Dendritic cell treated with granulocyte-macrophage colony-stimulating factor and Interleukin-4, amounts not matched to agents 40 ng/mL and 50 ng/mL, for 4 days (primary cell): ENCODE results near the gene ARHGAP15.
"Not testable (repeated sequence)": the region's sequence is repeated elsewhere in the genome, so short reads cannot be mapped to it uniquely, and the experiment has no call there.

ENCODE experiments used
- H3K27ac Mint-ChIP-seq: one replicate; pipeline ENCODE4 v1.8.0; 2022; ENCODE audit warnings: mild to moderate bottlenecking, mixed read lengths
- H3K27me3 Mint-ChIP-seq: one replicate; pipeline ENCODE4 v1.8.0; 2022; ENCODE audit warnings: mild to moderate bottlenecking, mixed read lengths
- H3K36me3 Mint-ChIP-seq: one replicate; pipeline ENCODE4 v1.8.0; 2022; ENCODE audit warnings: low read depth, mixed read lengths
- H3K4me1 Mint-ChIP-seq: one replicate; pipeline ENCODE4 v1.8.0; 2022; ENCODE audit warnings: low read depth, mixed read lengths
- H3K4me3 Mint-ChIP-seq: one replicate; pipeline ENCODE4 v1.8.0; 2022; ENCODE audit warnings: mild to moderate bottlenecking, moderate library complexity, mixed read lengths
- H3K9me3 Mint-ChIP-seq: one replicate; pipeline ENCODE4 v1.8.0; 2022; ENCODE audit warnings: mixed read lengths
- intact Hi-C: fragments of 100-400 bp; cut with micrococcal nuclease; formaldehyde crosslinking; loops from one replicate; pipeline ENCODE4 v1.15.0; 2022

The ARHGAP15 gene

GRCh38 chr2:143128681-143129580, at the start of gene ARHGAP15:
ARHGAP15 (plus strand) TSS chr2:143129419.
- peaks cover 30% of the 10 kb centered on the region for H3K4me1 Mint-ChIP-seq
- H3K9me3 Mint-ChIP-seq, result no peaks in the 10 kb centered on the region
- peak within 1 kb of the TSS; percentile 60 for H3K4me3 Mint-ChIP-seq
- peak within 1 kb of the TSS; percentile 93 for H3K27ac Mint-ChIP-seq
- peaks cover 2% of the 10 kb centered on the region for H3K36me3 Mint-ChIP-seq
- intact Hi-C loops, result no loop called here
- no peaks in the 10 kb centered on the region for H3K27me3 Mint-ChIP-seq

- Mint-ChIP-seq H3K4me1 (no peaks in the 10 kb centered on the region), H3K36me3 (no peaks in the 10 kb centered on the region), H3K27ac (no peak overlapping the region), H3K27me3 (no peaks in the 10 kb centered on the region), H3K9me3 (no peaks in the 10 kb centered on the region), H3K4me3 (no peak overlapping the region)
- intact Hi-C loops, result loop anchor here (10.0 kb wide), 1 partner anchor 47 kb away; no protein-coding TSS in a partner anchor
Observed at GRCh38 chr2:143081616-143082015, 47.6 kb upstream of the ARHGAP15 start.

GRCh38 chr2:143083636-143084035, 45.6 kb upstream of the ARHGAP15 start:
- Mint-ChIP-seq H3K4me1 (peaks cover 7% of the 10 kb centered on the region), H3K4me3 (no peak overlapping the region), H3K27me3 (no peaks in the 10 kb centered on the region), H3K9me3 (no peaks in the 10 kb centered on the region), H3K36me3 (no peaks in the 10 kb centered on the region), H3K27ac (no peak overlapping the region)
- intact Hi-C loops, result loop anchor here (1.0 to 10.0 kb wide), 2 partner anchors 15 to 49 kb away; no protein-coding TSS in a partner anchor

GRCh38 chr2:143084462-143084861, 44.8 kb upstream of the ARHGAP15 start:
- H3K4me3 Mint-ChIP-seq, result no peak overlapping the region
- no peaks in the 10 kb centered on the region for H3K27me3 Mint-ChIP-seq
- no peaks in the 10 kb centered on the region for H3K9me3 Mint-ChIP-seq

GRCh38 chr2:143085125-143085784, 44.0 kb upstream of the ARHGAP15 start:
- intact Hi-C loops, result loop anchor here (10.0 kb wide), 1 partner anchor 50 kb away; no protein-coding TSS in a partner anchor
- H3K27ac Mint-ChIP-seq, result no peak overlapping the region
- H3K9me3 Mint-ChIP-seq, result no peaks in the 10 kb centered on the region
- no peak overlapping the region for H3K4me3 Mint-ChIP-seq
- peaks cover 7% of the 10 kb centered on the region for H3K4me1 Mint-ChIP-seq
- no peaks in the 10 kb centered on the region for H3K36me3 Mint-ChIP-seq
- H3K27me3 Mint-ChIP-seq, result no peaks in the 10 kb centered on the region

More at GRCh38 chr2:143084462-143084861, 44.8 kb upstream of the ARHGAP15 start:
- Mint-ChIP-seq H3K27ac (no peak overlapping the region), H3K36me3 (no peaks in the 10 kb centered on the region), H3K4me1 (peaks cover 7% of the 10 kb centered on the region)
- intact Hi-C loops, result loop anchor here (10.0 kb wide), 1 partner anchor 50 kb away; no protein-coding TSS in a partner anchor

GRCh38 chr2:143087033-143087432, 42.2 kb upstream of the ARHGAP15 start:
- Mint-ChIP-seq H3K36me3 (no peaks in the 10 kb centered on the region), H3K4me1 (peaks cover 7% of the 10 kb centered on the region), H3K9me3 (no peaks in the 10 kb centered on the region), H3K27me3 (no peaks in the 10 kb centered on the region), H3K27ac (no peak overlapping the region), H3K4me3 (no peak overlapping the region)
- intact Hi-C loops, result loop anchor here (10.0 kb wide), 1 partner anchor 52 kb away; no protein-coding TSS in a partner anchor

- Mint-ChIP-seq H3K27me3 (no peaks in the 10 kb centered on the region), H3K36me3 (no peaks in the 10 kb centered on the region), H3K4me3 (no peak overlapping the region), H3K9me3 (no peaks in the 10 kb centered on the region), H3K27ac (no peak overlapping the region), H3K4me1 (peaks cover 7% of the 10 kb centered on the region)
- intact Hi-C loops, result loop anchor here (10.0 kb wide), 1 partner anchor 54 kb away; no protein-coding TSS in a partner anchor
Observed at GRCh38 chr2:143088388-143088787, 40.8 kb upstream of the ARHGAP15 start.

- not testable (repeated sequence) for H3K27ac Mint-ChIP-seq, H3K4me1 Mint-ChIP-seq, H3K27me3 Mint-ChIP-seq, H3K36me3 Mint-ChIP-seq, H3K4me3 Mint-ChIP-seq, H3K9me3 Mint-ChIP-seq
- intact Hi-C loops, result loop anchor here (10.0 kb wide), 1 partner anchor 55 kb away; no protein-coding TSS in a partner anchor
Observed at GRCh38 chr2:143089520-143089919, 39.7 kb upstream of the ARHGAP15 start.

GRCh38 chr2:143110758-143111428, 18.3 kb upstream of the ARHGAP15 start:
- intact Hi-C loops, result loop anchor here (1.0 to 5.0 kb wide), 3 partner anchors 46 to 148 kb away; no protein-coding TSS in a partner anchor
- no peaks in the 10 kb centered on the region for H3K36me3 Mint-ChIP-seq
- no peaks in the 10 kb centered on the region for H3K9me3 Mint-ChIP-seq
- H3K4me3 Mint-ChIP-seq, result no peak overlapping the region
- H3K27me3 Mint-ChIP-seq, result no peaks in the 10 kb centered on the region
- peaks cover 5% of the 10 kb centered on the region for H3K4me1 Mint-ChIP-seq
- no peak overlapping the region for H3K27ac Mint-ChIP-seq

GRCh38 chr2:143117225-143117624, 12.0 kb upstream of the ARHGAP15 start:
- no peak overlapping the region for H3K27ac Mint-ChIP-seq

GRCh38 chr2:143121079-143121478, 8.1 kb upstream of the ARHGAP15 start:
- Mint-ChIP-seq H3K36me3 (no peaks in the 10 kb centered on the region), H3K27me3 (no peaks in the 10 kb centered on the region), H3K4me1 (peaks cover 10% of the 10 kb centered on the region), H3K4me3 (no peak overlapping the region), H3K27ac (no peak overlapping the region), H3K9me3 (no peaks in the 10 kb centered on the region)
- intact Hi-C loops, result no loop called here

More at GRCh38 chr2:143117225-143117624, 12.0 kb upstream of the ARHGAP15 start:
- no peak overlapping the region for H3K4me3 Mint-ChIP-seq
- no peaks in the 10 kb centered on the region for H3K9me3 Mint-ChIP-seq
- H3K4me1 Mint-ChIP-seq, result peaks cover 5% of the 10 kb centered on the region
- intact Hi-C loops, result no loop called here
- no peaks in the 10 kb centered on the region for H3K36me3 Mint-ChIP-seq
- no peaks in the 10 kb centered on the region for H3K27me3 Mint-ChIP-seq

GRCh38 chr2:143121957-143122356, 7.3 kb upstream of the ARHGAP15 start:
- intact Hi-C loops, result no loop called here
- H3K9me3 Mint-ChIP-seq, result no peaks in the 10 kb centered on the region
- H3K4me1 Mint-ChIP-seq, result peaks cover 9% of the 10 kb centered on the region
- no peak overlapping the region for H3K4me3 Mint-ChIP-seq
- no peak overlapping the region for H3K27ac Mint-ChIP-seq
- no peaks in the 10 kb centered on the region for H3K27me3 Mint-ChIP-seq
- no peaks in the 10 kb centered on the region for H3K36me3 Mint-ChIP-seq

GRCh38 chr2:143123911-143124310, 5.3 kb upstream of the ARHGAP15 start:
- Mint-ChIP-seq H3K4me1 (peaks cover 10% of the 10 kb centered on the region), H3K9me3 (no peaks in the 10 kb centered on the region), H3K27me3 (no peaks in the 10 kb centered on the region), H3K4me3 (no peak overlapping the region), H3K27ac (no peak overlapping the region), H3K36me3 (no peaks in the 10 kb centered on the region)
- intact Hi-C loops, result no loop called here
